ENCODE data around the gene NELFCD. TPM values are rescaled to one million over a fixed set of nuclear protein-coding genes. Genes with fewer than 3 reads are reported as not detected.

The NELFCD gene
- total RNA-seq, 1 experiment from 2014 or later = 174 TPM

GRCh38 chr20:58973179-58973578, 7.9 kb upstream of the NELFCD start:
- Histone ChIP-seq H3K9me3 (ENCODE audit: low read depth, low read length, poor library complexity, severe bottlenecking) (peaks cover 8% of the 10 kb centered on the region), H3K4me1 (ENCODE audit: insufficient read depth, low read length, poor library complexity, severe bottlenecking) (no peaks in the 10 kb centered on the region), H3K4me3 (ENCODE audit: low read depth, low read length, poor library complexity, severe bottlenecking) (no peak overlapping the region), H3K36me3 (ENCODE audit: insufficient read depth, low read length, poor library complexity, severe bottlenecking) (no peaks in the 10 kb centered on the region), H3K27me3 (replicated peaks; ENCODE audit: insufficient read depth, low read depth, low read length, poor library complexity) (no peaks in the 10 kb centered on the region), H3K27ac (ENCODE audit: low read depth, low read length, poor library complexity, severe bottlenecking) (no peak overlapping the region)
- no peak for DNase-seq (ENCODE audit: low spot score)
- no TSS peak for BruUV-seq (replicated peaks)
- CTCF ChIA-PET = no interaction called here
- TF ChIP-seq CTCF (conservative IDR thresholded peaks at IDR 0.05; ENCODE audit: low read depth, low read length) = no peak
- no peak for TF ChIP-seq EZH2 (IDR thresholded peaks at IDR 0.05; ENCODE audit: borderline replicate concordance, low read depth, low read length, poor library complexity, severe bottlenecking)
- POLR2A ChIA-PET (ENCODE audit: low non-redundant PET) = no interaction called here
- intact Hi-C loops (cut with micrococcal nuclease; ENCODE audit: unreplicated experiment) = no loop called here

- CTCF ChIA-PET = no interaction called here
- Histone ChIP-seq H3K9me3 (ENCODE audit: low read depth, low read length, poor library complexity, severe bottlenecking) (peaks cover 8% of the 10 kb centered on the region), H3K4me3 (ENCODE audit: low read depth, low read length, poor library complexity, severe bottlenecking) (no peak overlapping the region), H3K4me1 (ENCODE audit: insufficient read depth, low read length, poor library complexity, severe bottlenecking) (no peaks in the 10 kb centered on the region), H3K27me3 (replicated peaks; ENCODE audit: insufficient read depth, low read depth, low read length, poor library complexity) (no peaks in the 10 kb centered on the region), H3K36me3 (ENCODE audit: insufficient read depth, low read length, poor library complexity, severe bottlenecking) (no peaks in the 10 kb centered on the region), H3K27ac (ENCODE audit: low read depth, low read length, poor library complexity, severe bottlenecking) (no peak overlapping the region)
- no TSS peak for BruUV-seq (replicated peaks)
- intact Hi-C loops (cut with micrococcal nuclease; ENCODE audit: unreplicated experiment) = no loop called here
- POLR2A ChIA-PET (ENCODE audit: low non-redundant PET) = no interaction called here
- DNase-seq (ENCODE audit: low spot score) = no peak
- TF ChIP-seq EZH2 (IDR thresholded peaks at IDR 0.05; ENCODE audit: borderline replicate concordance, low read depth, low read length, poor library complexity, severe bottlenecking) (no peak), CTCF (conservative IDR thresholded peaks at IDR 0.05; ENCODE audit: low read depth, low read length) (no peak)
These were observed 7.2 kb upstream of the NELFCD start for GRCh38 chr20:58973866-58974265.

GRCh38 chr20:58975353-58975752, 5.7 kb upstream of the NELFCD start:
- H3K9me3 ChIP-seq (ENCODE audit: low read depth, low read length, poor library complexity, severe bottlenecking) = no peaks in the 10 kb centered on the region
- CTCF ChIA-PET = no interaction called here
- POLR2A ChIA-PET (ENCODE audit: low non-redundant PET) = no interaction called here
- H3K27ac ChIP-seq (ENCODE audit: low read depth, low read length, poor library complexity, severe bottlenecking) = no peak overlapping the region
- H3K4me1 ChIP-seq (ENCODE audit: insufficient read depth, low read length, poor library complexity, severe bottlenecking) = no peaks in the 10 kb centered on the region
- H3K36me3 ChIP-seq (ENCODE audit: insufficient read depth, low read length, poor library complexity, severe bottlenecking) = no peaks in the 10 kb centered on the region
- intact Hi-C loops (cut with micrococcal nuclease; ENCODE audit: unreplicated experiment) = no loop called here
- TF ChIP-seq CTCF (conservative IDR thresholded peaks at IDR 0.05; ENCODE audit: low read depth, low read length) (no peak), EZH2 (IDR thresholded peaks at IDR 0.05; ENCODE audit: borderline replicate concordance, low read depth, low read length, poor library complexity, severe bottlenecking) (no peak)
- no peak overlapping the region for H3K4me3 ChIP-seq (ENCODE audit: low read depth, low read length, poor library complexity, severe bottlenecking)
- no peaks in the 10 kb centered on the region for H3K27me3 ChIP-seq (replicated peaks; ENCODE audit: insufficient read depth, low read depth, low read length, poor library complexity)
- no TSS peak for BruUV-seq (replicated peaks)
- DNase-seq (ENCODE audit: low spot score) = no peak
